Ishikawa (cell line): ENCODE data around the gene MLLT10.

Source experiments
- CEBPB ChIP-seq: IDR thresholded peaks from 2 replicates; pipeline ENCODE4 v1.6.1; 2012
- CREB1 ChIP-seq: IDR thresholded peaks from 2 replicates; pipeline ENCODE4 v1.6.1; 2012; ENCODE audit warnings: low read depth
- EGR1 ChIP-seq: IDR thresholded peaks from 2 replicates; pipeline ENCODE4 v1.6.1; 2012
- EP300 ChIP-seq: IDR thresholded peaks from 2 replicates; pipeline ENCODE4 v1.6.1; 2012; ENCODE audit warnings: borderline replicate concordance
- FOXM1 ChIP-seq: IDR thresholded peaks from 2 replicates; pipeline ENCODE4 v1.6.1; 2012; ENCODE audit warnings: low read depth, borderline replicate concordance
- MAX ChIP-seq: IDR thresholded peaks from 2 replicates; pipeline ENCODE4 v1.6.1; 2012
- NFIC ChIP-seq: IDR thresholded peaks from 2 replicates; pipeline ENCODE4 v1.6.1; 2012
- RAD21 ChIP-seq: IDR thresholded peaks from 2 replicates; pipeline ENCODE4 v1.6.1; 2012; ENCODE audit warnings: low read depth
- REST ChIP-seq: IDR thresholded peaks from 2 replicates; pipeline ENCODE4 v1.6.1; 2012; ENCODE audit warnings: low read depth, mild to moderate bottlenecking
- TAF1 ChIP-seq: IDR thresholded peaks from 2 replicates; pipeline ENCODE4 v1.6.1; 2012; ENCODE audit warnings: low read depth, mild to moderate bottlenecking
- TCF12 ChIP-seq: IDR thresholded peaks from 2 replicates; pipeline ENCODE4 v1.6.1; 2012; ENCODE audit warnings: low read depth
- TEAD4 ChIP-seq: IDR thresholded peaks from 2 replicates; pipeline ENCODE4 v1.6.1; 2012
- USF1 ChIP-seq: IDR thresholded peaks from 2 replicates; pipeline ENCODE4 v1.6.1; 2012
- YY1 ChIP-seq: IDR thresholded peaks from 2 replicates; pipeline ENCODE4 v1.6.1; 2012; ENCODE audit warnings: low read depth
- ZBTB7A ChIP-seq: IDR thresholded peaks from 2 replicates; pipeline ENCODE4 v1.6.1; 2012; ENCODE audit warnings: low read depth

MLLT10 gene

GRCh38 chr10:21727452-21728168 is 193.6 kb downstream of the MLLT10 start:
- TF ChIP-seq MAX (no peak), REST (no peak), EP300 (no peak), ZBTB7A (no peak), TAF1 (no peak), TCF12 (no peak), CEBPB (no peak), USF1 (no peak), CREB1 (no peak), FOXM1 (no peak), YY1 (no peak), NFIC (no peak), TEAD4 (no peak), RAD21 (no peak), EGR1 (no peak)

GRCh38 chr10:21728618-21729017 is 194.6 kb downstream of the MLLT10 start:
- TF ChIP-seq REST (no peak), CEBPB (no peak), TEAD4 (no peak), EGR1 (no peak), USF1 (no peak), CREB1 (no peak), TCF12 (no peak)

GRCh38 chr10:21732067-21732772 is 198.2 kb downstream of the MLLT10 start:
- TF ChIP-seq EP300: no peak
- no peak for TF ChIP-seq NFIC
- no peak for TF ChIP-seq REST
- no peak for TF ChIP-seq EGR1
- 0 out of 2 replicates have a peak, but pooled peaks have one; percentile 18 for TF ChIP-seq MAX
- no peak for TF ChIP-seq YY1
- no peak for TF ChIP-seq CEBPB
- TF ChIP-seq ZBTB7A: no peak
- no peak for TF ChIP-seq CREB1
- 0 out of 2 replicates have a peak, but pooled peaks have one; percentile 34 for TF ChIP-seq TEAD4
- TF ChIP-seq TAF1: no peak
- TF ChIP-seq TCF12: 0 out of 2 replicates have a peak, but pooled peaks have one; percentile 16
- peak; percentile 89 for TF ChIP-seq RAD21
- TF ChIP-seq USF1: no peak
- no peak for TF ChIP-seq FOXM1
